GM21576 (cell line): Measurements from ENCODE around the gene APMAP.

Experiments used
- ATAC-seq: cut with Tn5 transposase; IDR thresholded peaks from one replicate; pipeline ENCODE4 v1.9.1; 2021; ENCODE audit warnings: mild to moderate bottlenecking, moderate library complexity; ENCODE audit not compliant: unreplicated experiment

APMAP gene

DNA sequence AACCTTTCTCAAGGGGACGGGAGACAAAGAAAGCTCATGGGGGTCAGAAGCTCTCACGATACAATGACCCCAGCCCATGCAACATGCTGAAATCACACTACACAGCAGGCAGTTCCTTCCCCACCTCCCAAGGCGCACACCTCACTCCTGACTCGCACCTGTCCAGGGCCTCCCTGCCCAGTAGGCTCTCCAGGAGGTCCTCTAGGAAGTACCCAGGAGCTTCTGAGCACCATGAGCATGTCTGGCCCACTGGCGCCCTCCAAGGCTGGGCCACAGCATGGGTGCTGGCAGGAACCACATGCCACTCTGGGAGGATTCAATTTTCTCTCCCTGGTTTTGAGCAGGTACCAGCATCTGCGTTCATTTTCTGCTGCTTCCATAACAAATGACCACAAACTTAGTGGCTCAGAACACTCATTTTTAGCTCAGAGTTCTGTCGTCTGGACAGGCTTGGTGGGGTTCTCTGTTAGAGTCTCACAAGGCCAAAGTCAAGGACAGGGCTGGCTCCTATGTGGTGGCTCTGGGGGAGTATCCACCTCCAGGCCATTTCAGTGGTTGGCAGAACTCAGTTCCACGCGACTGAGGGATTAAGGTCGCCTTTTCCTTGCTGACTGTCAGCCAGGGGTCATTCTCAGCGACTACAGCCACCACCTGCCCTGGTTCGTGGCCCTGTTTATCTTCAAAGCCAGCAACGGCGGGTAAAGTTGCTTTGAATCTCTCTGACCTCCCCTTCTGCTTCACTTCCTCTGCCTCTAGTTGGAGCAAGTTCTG is 32.7 kb upstream of the APMAP start:
- ATAC-seq: no peak

DNA sequence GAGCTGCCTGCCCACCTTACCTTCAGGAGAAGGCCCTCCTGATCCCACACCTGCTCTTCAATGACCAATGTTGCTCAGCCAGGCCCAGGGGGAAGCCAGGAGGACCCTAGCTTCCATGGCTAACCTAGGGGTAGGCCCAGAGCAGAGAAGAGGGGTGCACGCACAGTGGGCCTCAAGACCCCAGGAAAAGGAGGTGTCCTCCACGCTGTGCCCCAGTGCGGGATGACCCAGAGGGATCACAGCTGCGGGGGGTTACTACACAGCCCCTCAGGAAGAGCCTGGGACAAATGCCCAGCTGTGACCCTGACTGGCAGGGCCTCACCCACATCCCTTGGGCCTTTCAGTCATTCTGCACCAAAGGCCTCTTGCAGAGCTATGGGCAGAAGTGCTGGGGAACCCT is 31.6 kb upstream of the APMAP start:
- no peak for ATAC-seq

DNA sequence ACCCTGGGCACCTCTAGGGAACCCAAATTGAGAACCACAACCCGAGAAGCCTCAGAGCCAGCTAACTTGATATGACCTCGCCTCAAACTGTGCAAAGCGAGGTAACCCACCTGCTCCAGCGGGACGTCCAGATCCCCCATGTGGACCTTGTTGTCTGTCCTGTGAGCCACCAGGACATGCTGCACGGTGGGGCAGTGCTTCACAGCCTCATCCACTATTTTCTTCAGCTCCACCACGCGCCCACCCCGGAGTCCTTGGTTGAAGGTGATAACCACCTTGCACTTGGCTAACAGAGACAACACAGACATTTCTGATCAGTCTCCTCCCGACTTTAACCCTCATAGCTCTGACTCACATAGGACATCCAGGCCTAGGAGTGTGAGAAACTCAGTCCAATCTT is 30.8 kb upstream of the APMAP start:
- ATAC-seq: no peak

DNA sequence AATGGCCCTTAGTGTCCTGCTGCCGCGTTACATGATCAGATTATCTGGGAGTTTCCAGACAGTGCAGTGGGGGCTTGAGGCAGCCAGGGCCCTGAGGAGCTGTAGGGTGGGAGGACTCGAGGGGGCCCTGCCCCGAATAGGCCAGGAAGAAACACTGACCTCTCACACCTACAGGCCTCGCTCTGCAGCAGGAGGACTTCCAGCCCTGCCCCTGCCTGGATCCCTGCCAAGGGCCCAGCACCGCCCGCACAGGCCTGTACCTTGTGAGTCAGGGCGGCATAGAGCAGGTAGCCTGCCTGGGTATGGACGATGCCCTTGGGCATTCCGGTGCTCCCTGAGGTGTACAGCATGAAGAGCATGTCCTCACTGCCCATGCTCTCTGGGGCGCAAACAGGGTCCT is 30.1 kb upstream of the APMAP start:
- no peak for ATAC-seq

DNA sequence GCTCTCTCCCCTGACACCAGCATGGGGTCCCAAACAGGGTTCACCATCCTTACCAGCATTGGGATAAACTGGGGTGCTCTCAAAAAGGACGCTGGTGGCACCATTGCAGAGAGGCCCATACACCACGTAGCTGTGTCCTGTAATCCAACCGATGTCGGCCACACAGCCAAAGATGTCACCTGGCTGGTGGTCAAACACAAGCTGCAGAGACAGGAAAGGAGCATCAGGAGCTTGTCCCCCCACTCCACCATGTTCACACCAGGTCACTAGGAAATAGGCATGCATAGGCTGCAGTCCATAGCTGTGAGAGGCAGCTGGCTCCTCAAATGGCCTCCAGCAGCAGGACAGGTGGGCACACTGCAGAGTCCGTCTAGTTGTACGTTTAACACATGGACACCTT is 28.8 kb upstream of the APMAP start:
- no peak for ATAC-seq

DNA sequence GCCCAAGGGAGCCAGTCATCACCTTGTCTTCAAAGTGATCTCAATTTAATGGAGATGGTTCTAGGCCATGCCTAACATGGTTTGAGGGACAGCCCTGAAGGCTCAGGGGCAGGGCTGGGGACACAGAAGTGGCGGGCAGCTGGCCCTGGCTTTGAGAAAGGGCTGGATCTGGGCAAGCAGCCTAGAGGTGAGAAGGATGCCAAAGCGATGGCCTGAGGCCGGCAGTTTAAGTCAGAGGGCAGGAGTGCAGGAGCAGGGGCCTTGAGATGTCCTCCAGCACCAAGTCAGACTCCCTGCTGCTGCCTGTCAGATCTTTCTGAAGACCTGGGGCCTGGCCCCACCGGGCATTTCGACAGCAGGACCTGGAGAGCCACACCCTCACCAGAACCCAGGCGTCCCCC is 28.4 kb upstream of the APMAP start:
- no peak for ATAC-seq

DNA sequence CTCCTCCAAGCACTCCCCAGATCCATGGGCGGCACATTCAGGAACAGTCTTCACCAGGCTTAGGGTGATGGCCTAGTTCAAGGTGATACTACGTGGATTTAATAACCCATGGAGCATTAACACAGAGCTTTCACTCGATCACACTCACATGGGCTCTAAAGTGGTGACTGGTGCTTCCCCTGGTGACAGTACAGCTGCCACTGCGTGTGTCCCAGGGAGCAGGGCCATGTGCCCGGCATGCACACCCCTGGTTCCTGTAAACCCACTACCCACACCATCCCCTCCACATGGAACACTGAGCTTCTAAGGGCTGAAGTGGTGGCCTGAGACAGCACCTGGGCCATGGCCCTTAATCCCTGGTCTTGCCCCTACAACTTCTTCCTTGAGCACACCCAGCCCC is 27.8 kb upstream of the APMAP start:
- ATAC-seq: no peak

DNA sequence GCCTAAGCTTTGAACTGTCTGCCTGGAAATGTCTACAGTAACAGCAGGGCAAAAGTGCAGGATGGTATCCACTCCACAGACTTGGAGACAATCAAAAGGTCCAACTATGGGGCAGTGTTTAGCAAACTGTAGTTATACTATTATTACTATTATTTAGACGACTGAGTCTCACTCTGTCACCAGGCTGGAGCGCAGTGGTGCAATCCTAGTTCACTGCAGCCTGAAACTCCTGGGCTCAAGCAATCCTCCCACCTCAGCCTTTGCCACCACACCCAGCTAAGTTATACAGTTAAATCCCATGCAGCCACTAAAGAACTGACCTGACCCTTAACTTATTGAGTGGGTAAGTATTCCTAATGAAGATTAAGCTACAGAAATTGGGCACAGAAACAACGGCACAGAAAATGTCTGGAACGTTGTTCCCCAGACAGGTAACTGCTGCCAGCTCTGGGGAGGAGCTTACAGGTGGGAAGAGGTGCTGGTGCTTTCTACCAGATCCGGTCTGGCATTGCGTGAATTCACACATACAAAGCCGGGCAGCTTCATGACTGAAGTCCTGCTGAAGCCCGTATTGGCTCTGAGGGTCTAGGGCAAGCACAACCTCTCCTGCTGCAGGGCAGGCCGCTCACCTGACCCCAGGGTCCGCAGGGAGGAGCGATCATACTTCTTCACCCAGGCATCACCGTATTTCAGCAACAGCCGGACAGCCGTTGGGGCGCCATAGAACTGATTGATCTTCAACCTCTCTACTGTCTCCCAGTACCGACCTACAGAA is 27.0 kb upstream of the APMAP start:
- no peak for ATAC-seq

DNA sequence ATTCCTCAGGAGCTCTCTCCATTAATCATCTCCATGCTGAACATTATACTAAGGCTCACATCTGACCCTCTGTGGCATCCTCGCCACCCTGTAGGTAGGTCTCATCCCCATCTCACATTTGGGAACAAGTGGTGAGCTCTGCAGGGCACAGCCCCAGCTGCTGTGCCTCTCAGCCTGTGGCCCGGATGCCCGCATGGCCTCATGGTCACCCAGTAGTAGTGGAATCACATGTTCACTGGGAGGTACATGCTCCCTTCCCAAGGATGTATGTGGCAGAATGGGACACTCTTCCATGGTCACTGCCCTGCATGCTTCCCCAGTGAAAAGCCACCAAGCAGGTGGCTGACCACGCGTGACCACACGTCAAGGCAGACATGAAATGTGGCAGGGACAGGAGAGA is 26.3 kb upstream of the APMAP start:
- ATAC-seq: no peak

DNA sequence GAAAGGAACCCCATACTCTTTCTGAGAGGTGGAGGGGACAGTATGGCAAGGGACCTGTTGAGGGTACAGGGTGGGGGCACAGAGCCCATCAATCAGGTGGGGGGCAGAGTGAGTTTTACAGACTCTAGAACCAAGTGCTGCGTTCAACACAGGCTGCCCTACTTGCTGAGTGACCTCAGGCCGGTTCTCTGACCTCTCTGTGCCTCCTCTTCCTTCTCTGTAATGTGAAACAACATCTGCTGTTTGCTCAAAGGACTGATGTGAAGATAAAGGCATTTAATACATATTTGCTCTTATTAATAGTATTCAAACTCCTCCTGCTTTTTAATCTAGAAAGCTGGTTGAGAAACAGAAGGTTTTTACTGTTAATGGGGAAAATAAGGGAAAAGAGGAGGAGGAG is 25.9 kb upstream of the APMAP start:
- no peak for ATAC-seq

DNA sequence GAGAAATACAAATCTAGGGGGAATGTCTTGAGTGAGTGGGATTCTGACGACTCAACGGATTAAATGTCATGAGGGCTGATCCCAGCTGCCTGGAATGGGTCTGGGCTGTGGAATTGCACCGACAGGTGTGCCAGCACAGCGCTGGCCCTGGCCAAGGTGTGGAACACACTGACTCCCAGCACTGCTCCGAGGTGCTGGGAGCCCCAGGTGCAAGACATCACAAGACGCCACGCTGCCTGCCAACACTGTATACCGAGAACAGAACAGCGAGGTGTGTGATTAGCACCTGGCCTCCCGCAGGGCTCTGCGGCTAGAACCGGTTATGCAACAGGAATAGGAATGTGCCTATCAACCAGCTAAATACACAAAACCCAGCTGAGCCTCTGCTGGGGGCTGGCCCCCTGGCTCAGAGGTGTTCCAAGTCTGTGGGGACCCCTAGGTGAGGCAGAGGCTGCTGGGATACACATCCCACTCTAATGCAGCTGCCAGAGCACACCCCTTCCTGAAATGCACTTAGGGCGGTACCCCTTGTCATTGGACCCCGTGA is 24.8 kb upstream of the APMAP start:
- ATAC-seq: no peak

DNA sequence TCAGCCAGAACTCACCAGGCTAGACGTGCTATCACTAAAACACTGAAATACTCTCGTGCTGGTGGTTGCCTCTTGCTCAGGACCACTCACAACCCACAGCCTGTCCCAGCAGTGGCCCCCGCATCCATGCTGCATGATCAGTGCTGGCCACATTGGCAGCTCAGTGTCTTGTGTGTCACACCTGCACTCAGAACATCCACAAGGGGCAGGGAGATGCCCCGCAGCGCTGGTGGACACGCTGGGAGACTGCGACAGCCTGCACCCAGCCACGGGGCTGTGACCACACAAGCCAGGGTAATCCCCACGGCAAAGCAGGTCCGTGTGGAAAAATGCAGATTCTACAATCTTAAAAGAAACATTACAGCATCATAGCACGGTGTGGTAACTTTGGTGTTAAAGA is 23.9 kb upstream of the APMAP start:
- no peak for ATAC-seq

DNA sequence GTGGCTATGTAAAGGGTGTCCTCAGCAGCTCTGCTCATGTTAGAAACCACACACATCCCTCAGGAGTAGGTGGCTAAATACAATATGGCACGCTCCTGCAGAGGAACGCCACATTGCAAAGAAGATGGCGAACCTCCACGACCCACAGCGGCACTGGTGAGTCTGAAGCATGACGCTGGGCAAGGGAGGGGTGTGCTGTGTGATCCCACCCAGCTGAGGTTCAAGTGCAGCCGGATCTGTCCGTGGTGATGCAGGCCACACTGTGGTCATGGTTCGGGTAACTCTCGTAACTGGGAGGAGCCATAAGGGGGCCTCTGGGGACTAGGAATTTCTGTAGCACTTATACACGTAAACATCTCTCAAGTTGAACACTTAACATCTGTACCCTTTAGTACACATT is 23.4 kb upstream of the APMAP start:
- no peak for ATAC-seq

DNA sequence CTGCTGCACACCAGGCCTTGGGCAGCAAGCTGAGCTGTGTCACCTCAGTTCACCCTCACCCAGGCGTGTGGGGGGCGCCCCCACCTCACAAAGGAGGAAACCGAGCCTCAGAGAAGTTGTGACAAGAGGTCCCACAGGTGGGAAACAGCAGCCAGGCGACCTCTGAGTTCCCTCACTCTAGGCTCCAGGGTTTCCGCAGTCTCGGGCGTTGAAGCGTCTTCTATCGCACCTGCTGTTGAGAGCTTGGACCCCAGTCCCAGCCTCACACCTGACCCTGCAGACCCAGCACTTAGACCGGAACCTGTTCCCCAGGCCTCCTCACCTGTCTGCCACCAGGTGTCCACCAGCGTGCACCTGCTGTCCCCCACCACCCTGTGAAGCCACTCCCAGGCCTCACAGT is 22.3 kb upstream of the APMAP start:
- ATAC-seq: no peak

DNA sequence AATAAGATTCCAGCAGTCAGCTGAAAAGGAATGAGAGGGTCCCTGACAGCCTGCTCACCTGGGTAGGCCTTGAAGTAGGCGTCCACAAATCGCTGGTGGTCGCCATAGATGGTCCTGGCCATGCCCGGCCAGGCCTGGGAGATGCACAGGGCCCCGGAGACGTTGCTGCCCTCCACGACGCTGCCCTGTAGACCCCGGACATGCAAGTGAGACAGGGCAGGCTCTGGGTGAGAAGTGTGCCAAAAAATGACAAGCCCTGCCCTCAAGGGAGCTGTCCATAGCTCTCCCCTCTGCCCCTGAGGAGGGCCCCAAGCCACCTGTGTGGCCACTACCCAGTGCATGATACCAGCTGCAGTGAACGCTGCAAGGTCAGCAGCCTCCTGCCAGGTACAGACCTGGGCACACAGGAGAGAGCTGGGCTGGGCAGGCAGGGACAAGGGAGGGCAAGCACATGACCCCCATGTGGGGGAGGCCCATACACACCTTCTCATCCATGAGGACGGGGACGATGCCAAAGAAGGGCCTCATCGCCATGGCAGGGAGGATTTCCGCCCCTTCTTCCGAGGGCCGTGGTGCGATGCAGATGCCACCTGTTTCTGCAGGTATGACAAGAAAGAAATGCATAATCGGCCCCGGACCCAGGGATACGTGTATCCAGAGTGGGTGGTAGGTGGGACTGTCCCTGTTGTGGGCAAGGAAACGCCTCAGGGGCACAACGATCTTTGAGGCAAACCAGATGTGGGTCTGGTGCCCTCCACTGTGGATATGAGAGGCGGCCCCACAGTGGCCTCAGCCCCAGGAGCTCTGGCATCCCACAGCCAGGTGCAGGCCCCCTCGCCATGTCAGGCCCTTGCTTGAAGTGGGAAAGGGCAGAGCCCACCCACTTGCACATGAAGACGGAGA is 21.2 kb upstream of the APMAP start:
- no peak for ATAC-seq

DNA sequence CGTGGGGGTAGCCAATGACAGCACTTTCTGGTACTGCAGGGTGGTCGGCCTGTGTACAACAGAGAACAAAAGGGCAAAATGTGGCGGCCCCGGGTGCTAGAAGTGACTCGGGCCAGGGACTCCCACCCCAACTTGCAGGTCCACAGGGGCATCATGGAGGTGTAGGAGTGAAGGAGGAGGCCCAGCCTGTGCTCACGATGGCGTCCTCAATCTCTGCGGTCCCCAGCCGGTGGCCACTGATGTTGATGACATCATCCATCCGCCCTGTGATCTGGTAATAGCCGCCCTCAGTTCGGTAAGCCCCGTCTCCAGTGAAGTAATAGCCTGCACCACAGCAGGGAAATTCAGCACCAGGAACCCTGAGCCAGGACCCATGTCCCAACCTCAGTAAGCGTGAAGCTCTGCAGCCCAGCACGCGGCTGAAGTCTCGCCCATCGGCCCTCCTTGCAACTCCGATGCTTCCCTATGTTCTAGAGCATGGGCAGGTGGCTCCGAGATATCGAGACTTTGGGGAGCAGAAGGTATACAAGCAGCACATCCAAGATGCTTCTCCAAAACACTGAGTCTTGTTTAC is 20.2 kb upstream of the APMAP start:
- no peak for ATAC-seq

DNA sequence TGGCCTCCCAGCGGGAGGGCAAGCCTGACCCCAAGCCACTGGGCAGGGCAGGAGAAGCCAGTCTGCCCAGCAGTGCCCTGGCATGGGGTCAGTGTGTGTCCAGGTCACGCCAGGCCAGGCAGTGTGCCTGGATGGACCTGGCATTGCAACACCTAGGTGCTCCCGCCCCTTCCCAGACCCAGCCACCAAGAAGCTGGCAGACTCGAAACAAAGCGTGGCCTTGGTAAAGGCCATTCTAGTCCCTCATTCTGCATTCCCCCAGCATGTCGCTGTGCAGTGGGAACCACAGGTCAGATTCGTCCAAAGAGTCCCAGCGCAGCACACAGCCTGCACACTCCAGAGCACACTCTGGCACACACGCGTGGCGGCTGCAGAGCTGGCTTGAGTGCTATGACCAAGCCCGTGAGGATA is 19.3 kb upstream of the APMAP start:
- no peak for ATAC-seq

DNA sequence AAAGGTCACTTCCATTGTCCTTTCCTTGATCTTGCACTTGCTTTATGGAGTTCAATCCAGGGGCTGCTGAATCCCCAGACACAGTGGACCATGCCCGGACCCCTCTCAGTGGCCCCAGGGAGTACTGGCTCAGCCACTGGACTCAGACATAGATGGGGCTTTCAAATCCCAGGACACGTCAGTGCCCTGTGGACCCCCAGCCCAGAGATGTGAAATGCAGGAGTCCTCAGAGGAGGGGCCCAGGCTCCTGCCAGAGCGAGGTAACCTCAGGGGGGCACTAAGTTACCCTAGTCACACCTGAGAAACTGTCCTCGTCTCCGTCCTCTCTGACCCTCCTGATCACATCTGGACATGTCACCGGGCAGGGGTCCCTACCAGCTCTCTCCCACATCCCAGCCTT is 18.7 kb upstream of the APMAP start:
- ATAC-seq: no peak

DNA sequence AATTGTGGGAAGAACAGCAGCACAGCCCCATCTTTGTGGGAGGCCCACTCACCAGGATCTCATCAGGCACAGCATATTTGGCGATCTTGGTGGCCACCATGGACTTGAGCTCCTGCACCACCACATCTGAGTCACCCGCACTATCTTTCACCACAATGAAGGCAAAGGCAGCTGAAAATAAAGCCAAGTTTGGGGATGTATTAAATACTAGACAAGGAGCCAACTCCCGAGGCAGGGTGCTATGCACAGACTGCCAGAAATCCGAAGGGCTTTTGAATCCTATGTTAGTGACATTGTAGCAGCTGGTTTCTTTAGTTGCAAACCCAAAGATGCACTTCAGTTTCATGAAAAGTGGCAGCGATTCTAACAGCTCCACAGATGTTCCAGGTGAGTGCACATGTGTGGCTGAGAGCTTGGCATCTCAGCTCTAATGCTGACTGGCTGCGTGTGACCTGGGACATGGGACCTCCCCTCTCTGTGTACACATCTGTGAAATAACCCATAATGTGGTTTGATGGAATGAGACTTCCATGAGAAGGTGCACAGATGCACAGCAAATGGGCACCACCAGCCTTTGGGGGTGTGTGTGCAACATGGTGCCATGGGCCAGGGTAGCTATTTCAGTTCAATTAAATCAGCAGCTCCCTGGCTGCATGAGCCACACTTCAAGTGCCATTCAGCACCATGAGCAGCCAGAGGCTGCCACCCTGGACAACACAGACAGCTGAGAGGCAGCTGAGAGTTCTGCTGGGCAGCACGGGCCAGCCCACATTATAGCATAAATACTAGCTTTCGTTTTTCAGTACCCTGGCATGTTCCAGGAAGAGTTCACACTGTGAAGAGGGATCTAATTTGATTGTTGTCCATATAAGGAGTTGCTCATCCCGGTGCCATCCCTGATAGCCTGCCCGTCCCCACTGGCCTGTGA is 16.9 kb upstream of the APMAP start:
- ATAC-seq: no peak
